KG1 (cell line): Measurements from ENCODE around the gene KIF27.
"Not testable (repeated sequence)": the region's sequence is repeated elsewhere in the genome, so short reads cannot be mapped to it uniquely, and the experiment has no call there.

Experiments
- DNase-seq: peaks from one replicate; lab custom pipeline; 2025; lab: John Stamatoyannopoulos, UW

The KIF27 gene, protein sequence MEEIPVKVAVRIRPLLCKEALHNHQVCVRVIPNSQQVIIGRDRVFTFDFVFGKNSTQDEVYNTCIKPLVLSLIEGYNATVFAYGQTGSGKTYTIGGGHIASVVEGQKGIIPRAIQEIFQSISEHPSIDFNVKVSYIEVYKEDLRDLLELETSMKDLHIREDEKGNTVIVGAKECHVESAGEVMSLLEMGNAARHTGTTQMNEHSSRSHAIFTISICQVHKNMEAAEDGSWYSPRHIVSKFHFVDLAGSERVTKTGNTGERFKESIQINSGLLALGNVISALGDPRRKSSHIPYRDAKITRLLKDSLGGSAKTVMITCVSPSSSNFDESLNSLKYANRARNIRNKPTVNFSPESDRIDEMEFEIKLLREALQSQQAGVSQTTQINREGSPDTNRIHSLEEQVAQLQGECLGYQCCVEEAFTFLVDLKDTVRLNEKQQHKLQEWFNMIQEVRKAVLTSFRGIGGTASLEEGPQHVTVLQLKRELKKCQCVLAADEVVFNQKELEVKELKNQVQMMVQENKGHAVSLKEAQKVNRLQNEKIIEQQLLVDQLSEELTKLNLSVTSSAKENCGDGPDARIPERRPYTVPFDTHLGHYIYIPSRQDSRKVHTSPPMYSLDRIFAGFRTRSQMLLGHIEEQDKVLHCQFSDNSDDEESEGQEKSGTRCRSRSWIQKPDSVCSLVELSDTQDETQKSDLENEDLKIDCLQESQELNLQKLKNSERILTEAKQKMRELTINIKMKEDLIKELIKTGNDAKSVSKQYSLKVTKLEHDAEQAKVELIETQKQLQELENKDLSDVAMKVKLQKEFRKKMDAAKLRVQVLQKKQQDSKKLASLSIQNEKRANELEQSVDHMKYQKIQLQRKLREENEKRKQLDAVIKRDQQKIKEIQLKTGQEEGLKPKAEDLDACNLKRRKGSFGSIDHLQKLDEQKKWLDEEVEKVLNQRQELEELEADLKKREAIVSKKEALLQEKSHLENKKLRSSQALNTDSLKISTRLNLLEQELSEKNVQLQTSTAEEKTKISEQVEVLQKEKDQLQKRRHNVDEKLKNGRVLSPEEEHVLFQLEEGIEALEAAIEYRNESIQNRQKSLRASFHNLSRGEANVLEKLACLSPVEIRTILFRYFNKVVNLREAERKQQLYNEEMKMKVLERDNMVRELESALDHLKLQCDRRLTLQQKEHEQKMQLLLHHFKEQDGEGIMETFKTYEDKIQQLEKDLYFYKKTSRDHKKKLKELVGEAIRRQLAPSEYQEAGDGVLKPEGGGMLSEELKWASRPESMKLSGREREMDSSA (N-terminal part only)

DNA sequence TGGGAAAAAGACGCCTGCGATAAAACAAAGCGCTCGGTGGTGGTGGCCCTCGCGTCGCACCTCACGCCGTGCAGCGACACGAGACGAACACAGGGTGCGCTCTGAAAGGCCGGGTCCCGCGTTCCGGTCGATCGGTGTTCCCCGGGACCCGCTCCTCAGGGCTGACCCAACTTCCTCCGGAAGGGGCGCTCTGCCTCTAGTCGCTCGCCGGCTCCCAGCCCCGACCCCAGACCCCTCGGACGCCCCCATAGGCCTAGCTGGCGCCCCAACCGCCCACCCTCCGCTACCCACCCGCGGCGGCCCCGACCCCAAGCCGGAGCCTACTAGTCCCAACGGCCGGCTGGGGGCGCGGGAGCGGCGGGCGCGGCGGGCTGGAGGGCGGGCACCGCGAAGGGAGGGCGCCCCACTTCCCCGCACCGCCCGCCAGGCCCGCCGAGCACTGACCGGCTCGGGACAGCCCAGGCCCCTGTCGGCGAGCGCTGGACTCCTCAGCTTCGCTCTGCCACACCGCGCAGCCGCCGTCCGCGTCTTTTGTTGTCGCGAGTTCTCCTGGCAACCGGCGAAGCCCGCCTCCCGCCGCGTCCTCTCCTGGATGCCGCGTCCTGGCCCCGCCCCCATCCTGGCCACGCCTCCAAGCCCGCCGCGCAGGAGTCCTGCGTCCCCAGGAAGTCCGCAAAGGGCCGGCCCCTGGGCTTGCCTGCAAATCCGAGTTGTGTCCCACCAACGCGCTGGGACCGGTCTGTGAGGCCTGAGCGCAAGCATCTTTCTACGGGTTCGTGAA lies at the start of gene KIF27:
KIF27 (minus strand) TSS at position 506 of the 781 bp plus-strand sequence. CDS start 5,841 bp downstream, outside the sequence.
- peak; percentile 92 for DNase-seq

DNA sequence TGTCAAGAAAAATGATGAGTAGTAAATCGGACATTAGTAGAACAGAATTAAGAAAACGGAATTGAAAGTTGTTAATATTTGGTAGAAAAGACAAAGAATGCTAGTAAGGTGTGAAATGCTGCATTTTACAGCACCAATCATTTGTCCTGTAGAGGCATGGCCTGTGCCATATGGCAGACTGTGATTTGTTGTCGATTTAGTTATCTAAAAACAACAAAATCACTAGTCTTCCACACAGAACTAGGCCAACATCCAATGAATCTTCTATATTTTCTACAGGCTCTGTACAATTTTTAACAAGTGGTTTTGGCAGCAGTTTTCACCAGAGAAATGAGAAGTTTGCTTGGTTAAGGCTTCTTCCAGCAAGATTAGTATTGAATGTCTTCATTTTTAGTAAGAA lies 48.4 kb upstream of the KIF27 start:
- no peak for DNase-seq

DNA sequence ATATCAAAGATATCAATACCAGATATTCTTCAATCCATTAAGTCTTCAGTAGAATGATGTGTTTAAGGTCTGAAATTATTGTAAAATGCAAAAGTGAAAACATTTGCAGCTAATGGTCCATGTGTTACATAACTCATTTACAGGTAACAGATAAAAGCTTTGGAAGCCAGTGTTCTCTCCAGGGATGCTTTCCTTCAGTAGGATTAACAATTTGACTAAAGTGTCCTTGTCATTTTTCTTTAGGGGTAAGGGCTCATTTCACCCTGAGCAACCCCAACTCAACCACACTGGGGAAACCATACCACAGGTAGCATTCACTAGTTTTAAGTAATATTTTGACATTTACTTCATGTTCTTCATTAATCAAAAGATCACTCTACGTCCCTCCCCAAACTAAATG lies 45.8 kb upstream of the KIF27 start:
- DNase-seq: no peak

GRCh38 chr9:83966209-83966582 lies 45.0 kb upstream of the KIF27 start:
- DNase-seq: no peak

GRCh38 chr9:83965350-83966208 lies 44.3 kb upstream of the KIF27 start:
- DNase-seq: no peak

DNA sequence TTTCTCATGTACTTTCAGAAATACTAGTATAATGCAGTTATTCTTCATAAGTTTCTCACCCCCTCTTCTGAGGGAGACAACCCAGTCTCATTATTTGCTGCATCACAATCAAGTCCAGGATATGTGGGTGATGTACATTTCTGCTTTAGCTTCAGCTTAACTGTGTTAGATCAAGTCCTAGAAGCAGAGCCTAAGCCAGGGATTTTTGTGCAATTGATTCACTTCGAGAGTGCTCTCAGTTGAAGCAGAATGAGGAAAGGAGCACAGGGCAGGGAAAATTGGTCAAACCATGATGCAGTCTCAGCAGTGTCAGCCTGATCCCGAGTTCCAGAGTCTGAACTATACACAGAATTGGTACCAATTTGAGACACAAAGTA lies 43.7 kb upstream of the KIF27 start:
- DNase-seq: no peak

DNA sequence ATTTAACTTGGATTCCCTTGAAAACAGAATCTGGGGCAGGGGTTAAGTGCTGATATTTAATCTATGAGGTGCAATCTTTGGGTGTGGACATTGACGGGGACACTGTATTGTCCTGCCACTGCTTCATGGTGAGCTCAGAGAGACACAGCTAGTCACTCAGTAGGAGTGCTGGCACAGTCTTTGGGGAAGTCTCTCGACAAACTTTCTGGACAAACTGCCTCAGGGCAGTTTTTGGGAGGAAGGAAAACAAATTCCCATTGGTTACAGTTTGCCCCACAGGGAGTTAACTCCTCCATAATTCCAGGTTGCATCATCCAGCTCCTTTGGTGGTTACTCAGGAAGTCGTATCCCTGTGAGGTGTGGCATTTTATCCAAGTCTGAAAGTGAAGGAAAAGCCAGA lies 40.9 kb upstream of the KIF27 start:
- DNase-seq: no peak

- DNase-seq: no peak
Observed at GRCh38 chr9:83960991-83961390, 39.8 kb upstream of the KIF27 start.

GRCh38 chr9:83959061-83959460 lies 37.8 kb upstream of the KIF27 start:
- DNase-seq: no peak

GRCh38 chr9:83957248-83957513 lies 35.9 kb upstream of the KIF27 start:
- DNase-seq: no peak

DNA sequence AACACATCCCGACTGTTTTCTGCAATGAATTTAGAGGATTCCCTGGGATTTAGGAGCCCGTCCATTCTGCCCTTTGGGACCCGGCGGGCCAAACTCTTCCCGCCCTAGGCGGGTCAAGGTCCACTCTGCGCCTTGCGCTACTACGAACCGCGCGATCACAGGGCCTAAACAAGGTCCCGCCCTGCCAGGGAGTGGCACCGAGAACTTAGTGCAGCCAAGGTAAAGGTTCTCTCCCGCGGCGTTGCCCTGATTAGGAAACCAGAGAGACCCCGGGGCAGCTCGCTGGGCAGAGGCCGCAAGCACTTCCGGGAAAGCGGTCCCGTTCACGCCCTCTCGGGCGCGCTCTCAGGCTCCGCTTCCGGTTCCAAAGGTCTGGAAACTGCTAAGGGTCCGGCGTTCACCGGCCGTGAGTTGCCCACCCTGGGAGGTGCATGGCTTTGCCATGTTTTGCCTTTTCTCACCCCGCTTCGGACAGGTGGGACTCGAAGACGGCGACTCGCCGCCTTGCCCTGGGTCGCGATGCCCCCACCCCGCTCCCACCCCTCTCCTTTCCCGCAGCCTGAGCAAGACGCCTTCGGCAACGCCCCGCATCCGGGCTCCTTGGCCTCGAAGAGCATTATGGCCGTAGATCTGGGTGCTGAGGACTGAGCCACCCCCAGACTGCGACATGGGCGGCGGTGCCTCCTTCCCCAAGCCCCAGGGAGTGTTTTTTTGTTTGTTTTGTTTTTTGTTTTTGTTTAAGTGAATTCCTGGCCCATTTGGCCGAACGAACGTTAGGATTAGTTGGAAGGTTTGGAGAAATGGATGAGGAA lies 35.4 kb upstream of the KIF27 start:
- DNase-seq: no peak

DNA sequence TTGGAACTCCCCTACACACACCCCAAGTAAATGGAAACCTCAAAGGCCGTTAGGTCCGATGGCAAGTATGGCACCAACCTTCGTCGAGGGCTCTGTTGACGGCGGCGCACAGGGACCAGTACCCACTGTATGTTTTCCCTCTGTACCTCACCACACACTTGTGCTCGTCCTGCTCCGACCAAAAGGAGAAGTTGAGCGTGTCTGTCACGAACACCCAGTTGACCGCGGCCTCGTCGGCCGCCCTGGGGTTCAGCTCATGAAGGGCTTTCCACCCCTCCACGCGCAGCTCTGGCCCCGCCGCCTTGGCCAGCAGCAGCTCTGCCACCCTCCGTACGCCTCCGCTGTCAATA lies 34.8 kb upstream of the KIF27 start:
- DNase-seq: no peak

DNA sequence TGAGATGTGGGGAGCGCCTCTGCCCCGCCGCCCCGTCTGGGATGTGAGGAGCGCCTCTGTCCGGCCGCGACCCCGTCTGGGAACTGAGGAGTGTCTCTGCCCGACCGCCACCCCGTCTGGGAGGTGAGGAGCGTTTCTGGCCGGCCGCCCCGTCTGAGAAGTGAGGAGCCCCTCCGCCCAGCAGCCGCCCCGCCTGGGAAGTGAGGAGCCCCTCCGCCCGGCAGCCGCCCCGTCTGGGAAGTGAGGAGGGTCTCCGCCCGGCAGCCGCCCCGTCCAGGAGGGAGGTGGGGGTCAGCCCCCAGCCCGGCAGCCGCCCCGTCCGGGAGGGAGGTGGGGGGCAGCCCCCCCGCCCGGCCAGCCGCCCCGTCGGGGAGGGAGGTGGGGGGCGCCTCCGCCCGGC lies 26.9 kb upstream of the KIF27 start:
- DNase-seq: not testable (repeated sequence)

DNA sequence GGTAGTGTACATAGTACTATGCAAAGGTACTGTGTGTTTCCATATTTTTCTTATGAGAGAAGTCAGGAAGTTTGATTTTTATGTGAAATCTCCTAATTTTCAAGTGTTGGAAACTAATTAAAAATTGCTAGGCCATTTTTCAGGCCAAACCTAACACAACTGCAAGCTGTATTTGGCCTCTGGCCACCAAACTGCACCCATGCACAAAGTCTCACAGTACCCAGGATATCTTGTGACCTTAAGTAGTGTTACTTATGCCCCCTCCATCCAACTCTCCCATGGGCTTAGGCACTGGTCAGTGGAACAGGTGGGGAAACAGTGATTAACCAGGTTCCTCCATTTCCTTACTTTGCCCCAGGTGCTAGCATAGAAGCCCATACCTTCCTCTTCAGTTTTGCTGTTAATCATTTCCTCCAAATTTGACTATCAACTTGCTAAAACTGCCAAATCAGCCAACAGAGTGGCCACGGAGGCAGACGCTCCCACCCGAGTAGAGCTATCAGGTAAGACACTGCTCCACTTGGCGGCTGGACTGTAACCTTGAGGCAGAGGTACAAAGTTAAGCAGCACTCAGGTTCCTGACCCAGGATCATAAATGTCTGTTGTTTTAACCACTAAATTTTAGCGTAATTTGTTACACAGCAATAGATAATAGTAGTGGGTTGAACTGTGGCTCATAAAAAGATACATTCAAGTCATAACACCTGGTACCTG lies 19.5 kb upstream of the KIF27 start:
- no peak for DNase-seq

DNA sequence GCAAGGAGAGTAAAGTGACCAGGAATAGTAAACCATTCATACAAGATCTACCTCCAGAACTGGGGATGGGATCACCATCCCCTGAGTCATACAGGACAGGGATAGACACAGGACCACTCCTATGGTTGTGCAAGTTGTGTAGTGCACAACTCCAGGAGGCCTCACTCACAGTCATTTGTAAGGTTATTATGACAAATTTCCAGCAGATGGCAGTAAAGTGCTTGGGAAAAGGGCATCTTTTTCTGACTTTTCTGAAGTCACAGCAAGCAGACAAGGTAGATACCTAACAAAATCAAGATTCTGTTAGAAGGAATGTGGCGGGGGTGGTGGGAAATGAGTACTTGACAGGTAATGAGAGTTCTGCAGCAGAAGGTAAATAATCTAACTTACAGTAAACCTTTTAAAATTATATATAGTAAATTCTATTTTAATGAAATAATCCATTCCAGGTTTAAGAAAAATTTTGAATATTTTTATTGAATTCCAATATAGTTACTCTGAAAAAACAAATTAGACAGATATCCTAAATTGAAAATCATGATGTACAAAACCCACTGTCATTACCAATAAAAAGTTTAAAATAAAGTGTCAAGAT lies 16.7 kb upstream of the KIF27 start:
- peak; percentile 55 for DNase-seq

DNA sequence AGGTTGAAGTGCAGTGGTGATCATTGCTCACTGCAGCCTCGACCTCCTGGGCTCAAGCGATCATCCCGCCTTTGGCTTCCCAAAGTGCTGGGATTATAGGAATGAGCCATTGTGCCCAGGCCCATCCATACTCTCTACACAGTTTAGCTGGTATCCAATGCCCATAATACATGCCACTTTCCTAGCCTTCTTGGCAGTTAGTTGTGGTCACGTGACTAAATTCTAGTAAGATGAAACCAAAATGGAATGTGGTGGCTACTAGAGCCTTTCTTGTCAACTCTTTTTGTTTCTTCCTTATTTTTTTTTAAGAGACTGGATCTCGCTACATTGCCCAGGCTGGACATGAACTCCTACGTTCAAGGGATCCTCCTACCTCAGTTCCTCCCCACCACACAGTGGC lies 15.3 kb upstream of the KIF27 start:
- no peak for DNase-seq

DNA sequence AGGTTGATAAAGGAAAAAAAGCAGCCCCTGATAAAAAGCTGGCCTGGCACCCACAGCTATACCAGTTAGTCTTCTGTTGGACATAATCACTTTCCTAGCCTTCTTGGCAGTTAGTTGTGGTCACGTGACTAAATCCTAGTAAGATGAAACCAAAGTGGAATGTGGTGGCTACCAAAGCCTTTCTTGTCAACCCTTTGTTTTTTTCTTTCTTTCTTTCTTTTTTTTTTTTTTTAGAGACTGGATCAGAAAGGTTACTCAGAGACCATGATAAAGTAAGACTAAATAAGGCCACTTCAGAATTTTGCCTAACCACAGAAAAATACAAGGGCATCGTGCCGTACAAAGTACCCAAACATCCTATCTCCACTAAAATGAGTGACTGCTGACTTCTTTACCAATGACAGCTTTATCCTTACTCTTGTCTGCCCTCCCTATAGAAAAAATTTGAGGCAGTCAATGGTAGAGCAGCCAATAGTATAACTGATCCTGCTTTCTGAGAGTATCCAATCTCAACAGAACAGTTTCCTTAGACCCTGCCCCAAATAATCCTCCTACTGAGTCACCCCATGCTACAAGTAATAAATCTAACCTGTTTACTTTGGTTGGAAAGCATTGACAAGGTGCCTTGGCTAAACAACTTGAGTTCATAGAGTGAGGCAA lies 14.2 kb upstream of the KIF27 start:
- DNase-seq: no peak

DNA sequence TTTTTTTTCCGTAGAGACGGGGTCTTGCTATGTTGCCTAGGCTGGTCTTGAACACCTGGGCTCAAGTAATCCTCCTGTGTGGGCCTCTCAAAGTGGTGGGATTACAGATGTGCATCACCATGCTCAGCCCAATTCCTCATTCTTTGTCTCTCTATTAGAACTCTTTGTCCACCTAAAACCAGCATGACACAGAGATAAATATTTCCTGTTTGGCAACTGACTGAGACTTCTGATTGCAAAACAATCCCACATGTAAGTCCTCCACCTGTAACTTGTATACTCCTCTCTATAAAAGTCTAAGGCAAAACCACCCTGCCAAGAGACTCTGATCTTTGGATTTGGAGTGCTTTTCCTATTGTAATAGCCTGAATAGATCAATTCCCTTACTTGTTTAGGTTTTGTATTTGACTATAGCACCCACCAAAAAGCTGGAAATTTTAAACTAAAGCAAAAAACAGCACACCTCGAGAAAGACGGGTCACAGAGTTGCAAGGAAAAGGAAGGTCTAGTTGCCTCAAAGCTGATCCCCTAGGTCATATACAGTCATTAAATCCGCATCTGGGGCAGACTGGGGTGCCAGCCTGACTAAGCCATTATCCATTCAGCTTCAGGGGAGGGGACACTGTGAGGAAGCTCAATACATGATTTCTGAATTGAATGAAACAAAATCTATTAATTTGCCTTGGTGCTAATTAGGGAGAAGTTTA lies 13.5 kb upstream of the KIF27 start:
- DNase-seq: no peak
